ENCODE measurements around the gene RAET1E.

The RAET1E gene

DNA sequence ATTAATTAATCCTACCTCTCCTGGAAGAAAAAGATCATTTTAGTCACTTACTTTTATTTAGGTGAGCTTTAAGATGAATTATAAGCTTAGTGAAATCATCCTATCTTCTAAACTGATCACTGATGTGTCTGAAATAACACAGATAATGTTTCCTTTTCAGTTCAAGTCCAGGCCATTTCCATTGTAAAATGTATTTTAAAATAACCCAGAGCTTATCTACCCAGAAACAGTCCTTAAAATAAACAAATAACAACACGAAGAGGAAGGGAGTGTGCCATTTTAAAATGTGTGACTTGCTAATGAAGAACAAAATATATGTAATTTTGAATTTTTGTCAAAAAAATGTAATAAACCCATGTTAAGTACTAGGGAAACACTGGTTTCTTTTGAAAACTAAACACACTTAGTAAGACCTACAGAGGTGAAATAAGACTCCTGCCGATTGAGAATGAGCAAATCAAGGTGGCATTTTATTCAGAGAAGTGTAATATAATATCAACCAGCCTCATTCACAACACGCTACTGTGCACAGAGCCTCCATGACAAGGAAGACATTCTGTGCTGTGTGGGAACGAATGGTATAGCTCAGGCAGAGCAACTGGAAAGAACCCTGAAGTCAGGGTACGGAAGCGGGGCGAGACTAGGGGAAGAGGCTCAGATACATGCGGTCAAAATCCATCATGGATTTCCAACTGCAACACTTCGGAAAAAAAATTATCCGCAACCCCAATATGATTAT lies 41.5 kb downstream of the RAET1E start:
- TF ChIP-seq EZH2 (optimal IDR thresholded peaks at IDR 0.05; ENCODE audit: low read depth, low read length): no peak
- TF ChIP-seq, protein P1, sequence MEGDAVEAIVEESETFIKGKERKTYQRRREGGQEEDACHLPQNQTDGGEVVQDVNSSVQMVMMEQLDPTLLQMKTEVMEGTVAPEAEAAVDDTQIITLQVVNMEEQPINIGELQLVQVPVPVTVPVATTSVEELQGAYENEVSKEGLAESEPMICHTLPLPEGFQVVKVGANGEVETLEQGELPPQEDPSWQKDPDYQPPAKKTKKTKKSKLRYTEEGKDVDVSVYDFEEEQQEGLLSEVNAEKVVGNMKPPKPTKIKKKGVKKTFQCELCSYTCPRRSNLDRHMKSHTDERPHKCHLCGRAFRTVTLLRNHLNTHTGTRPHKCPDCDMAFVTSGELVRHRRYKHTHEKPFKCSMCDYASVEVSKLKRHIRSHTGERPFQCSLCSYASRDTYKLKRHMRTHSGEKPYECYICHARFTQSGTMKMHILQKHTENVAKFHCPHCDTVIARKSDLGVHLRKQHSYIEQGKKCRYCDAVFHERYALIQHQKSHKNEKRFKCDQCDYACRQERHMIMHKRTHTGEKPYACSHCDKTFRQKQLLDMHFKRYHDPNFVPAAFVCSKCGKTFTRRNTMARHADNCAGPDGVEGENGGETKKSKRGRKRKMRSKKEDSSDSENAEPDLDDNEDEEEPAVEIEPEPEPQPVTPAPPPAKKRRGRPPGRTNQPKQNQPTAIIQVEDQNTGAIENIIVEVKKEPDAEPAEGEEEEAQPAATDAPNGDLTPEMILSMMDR (IDR thresholded peaks at IDR 0.05; ENCODE audit: low read length): no peak
- no peak for TF ChIP-seq EZH2phosphoT487 (IDR thresholded peaks at IDR 0.05; ENCODE audit: low read length)

DNA sequence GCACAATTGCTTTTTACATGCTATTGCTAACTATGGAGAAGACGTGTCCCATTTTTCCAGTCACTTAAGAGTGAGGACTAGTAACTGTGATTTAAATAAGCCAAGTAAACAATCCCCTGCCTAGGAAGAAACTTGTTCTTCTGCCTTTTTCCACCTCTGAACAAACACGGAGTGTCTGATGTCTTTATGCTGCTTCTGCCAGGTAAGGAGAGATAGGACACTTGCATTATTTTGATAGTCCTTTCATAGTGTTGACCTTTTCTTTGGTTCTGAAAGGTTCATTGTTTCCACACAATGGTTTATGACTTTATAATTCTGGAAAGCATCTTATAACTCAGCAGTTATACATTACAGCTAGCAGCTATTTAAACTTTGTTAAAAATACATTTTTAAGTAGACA lies 42.2 kb downstream of the RAET1E start:
- H2AFZ ChIP-seq (ENCODE audit: low read length): no peak overlapping the region
- no peaks in the 10 kb centered on the region for H3K27me3 ChIP-seq (replicated peaks; ENCODE audit: insufficient read depth, low read length)
- no peaks in the 10 kb centered on the region for H3K79me2 ChIP-seq (ENCODE audit: low read length)
- H3K36me3 ChIP-seq (replicated peaks; ENCODE audit: insufficient read depth, low read length): no peaks in the 10 kb centered on the region
- H3K9ac ChIP-seq (ENCODE audit: low read length): no peak overlapping the region
- H3K9me2 ChIP-seq (replicated peaks; ENCODE audit: insufficient read depth, low read length): no peaks in the 10 kb centered on the region
- TF ChIP-seq, protein P1 (IDR thresholded peaks at IDR 0.05; ENCODE audit: low read length): no peak
- TF ChIP-seq EZH2 (optimal IDR thresholded peaks at IDR 0.05; ENCODE audit: low read depth, low read length) (no peak), EZH2phosphoT487 (IDR thresholded peaks at IDR 0.05; ENCODE audit: low read length) (no peak)
- no peaks in the 10 kb centered on the region for H3F3A ChIP-seq (ENCODE audit: insufficient read depth, low read length)
- DNase-seq: no peak
- no peak overlapping the region for H3K4me3 ChIP-seq (ENCODE audit: low read length)
- H3K4me1 ChIP-seq (ENCODE audit: low read length): no peaks in the 10 kb centered on the region
- H3K9me3 ChIP-seq (replicated peaks; ENCODE audit: insufficient read depth, low read length): no peaks in the 10 kb centered on the region
- H4K20me1 ChIP-seq (ENCODE audit: insufficient read depth, low read length): no peaks in the 10 kb centered on the region
- H3K27ac ChIP-seq (ENCODE audit: low read length): no peak overlapping the region
- H3K4me2 ChIP-seq (ENCODE audit: low read depth, low read length): no peak overlapping the region

More for the DNA sequence above, 41.5 kb downstream of the RAET1E start:
- Histone ChIP-seq H3K27me3 (replicated peaks; ENCODE audit: insufficient read depth, low read length) (no peaks in the 10 kb centered on the region), H3K4me1 (ENCODE audit: low read length) (no peaks in the 10 kb centered on the region), H3K4me3 (ENCODE audit: low read length) (no peak overlapping the region), H3K9me2 (replicated peaks; ENCODE audit: insufficient read depth, low read length) (no peaks in the 10 kb centered on the region), H4K20me1 (ENCODE audit: insufficient read depth, low read length) (no peaks in the 10 kb centered on the region), H3K27ac (ENCODE audit: low read length) (no peak overlapping the region), H3K9ac (ENCODE audit: low read length) (no peak overlapping the region), H3K4me2 (ENCODE audit: low read depth, low read length) (no peak overlapping the region), H3F3A (ENCODE audit: insufficient read depth, low read length) (no peaks in the 10 kb centered on the region), H3K79me2 (ENCODE audit: low read length) (no peaks in the 10 kb centered on the region), H3K36me3 (replicated peaks; ENCODE audit: insufficient read depth, low read length) (no peaks in the 10 kb centered on the region), H3K9me3 (replicated peaks; ENCODE audit: insufficient read depth, low read length) (no peaks in the 10 kb centered on the region), H2AFZ (ENCODE audit: low read length) (no peak overlapping the region)
- DNase-seq: no peak

GRCh38 chr6:149855040-149855654 lies 42.8 kb downstream of the RAET1E start:
- Histone ChIP-seq H3K9ac (ENCODE audit: low read length) (no peak overlapping the region), H3K4me3 (ENCODE audit: low read length) (no peak overlapping the region), H3F3A (ENCODE audit: insufficient read depth, low read length) (no peaks in the 10 kb centered on the region), H3K27ac (ENCODE audit: low read length) (no peak overlapping the region), H4K20me1 (ENCODE audit: insufficient read depth, low read length) (no peaks in the 10 kb centered on the region), H3K9me3 (replicated peaks; ENCODE audit: insufficient read depth, low read length) (no peaks in the 10 kb centered on the region), H3K36me3 (replicated peaks; ENCODE audit: insufficient read depth, low read length) (no peaks in the 10 kb centered on the region), H3K9me2 (replicated peaks; ENCODE audit: insufficient read depth, low read length) (no peaks in the 10 kb centered on the region), H3K79me2 (ENCODE audit: low read length) (no peaks in the 10 kb centered on the region), H2AFZ (ENCODE audit: low read length) (no peak overlapping the region), H3K4me2 (ENCODE audit: low read depth, low read length) (no peak overlapping the region), H3K27me3 (replicated peaks; ENCODE audit: insufficient read depth, low read length) (no peaks in the 10 kb centered on the region), H3K4me1 (ENCODE audit: low read length) (no peaks in the 10 kb centered on the region)
- TF ChIP-seq EZH2phosphoT487 (IDR thresholded peaks at IDR 0.05; ENCODE audit: low read length) (no peak), EZH2 (optimal IDR thresholded peaks at IDR 0.05; ENCODE audit: low read depth, low read length) (no peak)
- TF ChIP-seq, protein P1 (IDR thresholded peaks at IDR 0.05; ENCODE audit: low read length): no peak
- DNase-seq: no peak
